Hematopoietic multipotent progenitor cell treated with erythropoietin and hydrocortisone succinate and interleukin-3 and kit ligand, for 8 days (in vitro differentiated cells): ENCODE results near the gene MICB.
A peak's percentile ranks its signal among the peaks of the same experiment; 100 is the strongest.

Experiments used
- DNase-seq: peaks from one replicate; pipeline ENCODE4 v3.0.0-alpha.2; 2015

The MICB gene

DNA sequence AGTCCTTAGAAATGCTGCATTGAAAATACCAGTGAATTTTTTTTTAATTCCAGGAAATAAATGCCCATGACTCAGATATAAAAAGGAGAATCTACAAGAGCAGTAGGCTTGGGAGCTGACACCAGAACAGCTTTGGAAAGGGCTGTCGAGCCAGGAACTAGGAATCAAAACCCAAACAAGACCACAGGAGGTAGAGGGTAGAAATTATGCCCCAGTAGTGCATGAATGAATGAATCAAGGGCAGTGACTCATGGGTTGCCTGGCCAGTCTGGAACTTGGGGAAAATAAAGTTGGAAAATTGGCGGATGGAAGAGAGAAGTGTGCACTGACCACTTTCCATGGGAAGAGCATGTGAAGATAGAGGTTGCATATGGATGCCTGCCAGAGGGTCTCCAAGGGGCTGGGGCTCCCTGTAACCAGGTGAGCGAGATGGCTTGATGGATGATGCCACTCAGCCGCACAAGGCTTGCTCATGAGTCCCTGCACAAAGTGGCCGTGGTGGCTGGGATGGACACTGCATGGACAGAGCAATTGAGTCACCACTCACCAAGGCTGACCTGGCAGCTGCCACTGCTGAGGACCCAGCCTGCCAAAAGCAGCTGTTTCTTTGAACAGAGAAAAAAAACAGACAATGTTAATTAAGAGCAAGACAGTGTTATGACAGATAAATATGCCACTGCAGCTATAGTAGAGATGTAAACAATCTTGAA, 15.7 kb downstream of the MICB start:
- no peak for DNase-seq

DNA sequence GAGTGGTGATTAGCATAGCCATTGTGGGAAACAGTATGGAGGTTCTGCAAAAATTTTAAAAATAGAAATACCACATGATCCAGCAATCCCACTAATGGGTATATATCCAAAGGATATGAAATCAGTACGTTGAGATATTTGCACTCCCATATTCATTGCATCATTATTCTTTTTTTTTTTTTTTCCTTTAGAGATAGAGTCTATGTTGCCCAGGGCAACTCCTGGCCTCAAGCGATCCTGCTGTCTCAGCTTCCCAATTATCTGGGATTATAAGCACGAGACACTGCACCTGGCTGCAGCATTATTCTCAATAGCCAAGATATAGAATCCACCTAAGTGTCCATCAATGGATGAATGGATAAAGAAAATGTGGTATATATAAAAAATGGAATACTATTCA, 23.9 kb downstream of the MICB start:
- DNase-seq, result no peak

DNA sequence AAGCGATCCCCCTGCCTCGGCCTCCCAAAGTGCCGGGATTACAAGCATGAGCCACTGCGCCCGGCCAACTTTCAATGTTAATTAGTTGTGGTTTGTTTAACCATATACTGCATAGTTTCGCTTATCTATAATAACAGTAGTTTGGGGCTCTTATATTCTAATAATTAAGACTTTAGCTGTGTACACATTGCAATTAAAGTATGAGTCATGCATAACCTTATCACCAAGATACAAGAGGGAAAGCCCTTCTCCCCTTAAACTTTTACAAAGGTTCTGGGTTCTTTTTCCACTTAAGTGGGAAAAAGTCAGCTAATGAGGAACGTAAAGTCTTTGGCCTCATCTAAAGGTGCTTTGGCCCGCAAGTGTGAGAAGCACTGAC, 27.6 kb downstream of the MICB start:
- peak; percentile 79 for DNase-seq

DNA sequence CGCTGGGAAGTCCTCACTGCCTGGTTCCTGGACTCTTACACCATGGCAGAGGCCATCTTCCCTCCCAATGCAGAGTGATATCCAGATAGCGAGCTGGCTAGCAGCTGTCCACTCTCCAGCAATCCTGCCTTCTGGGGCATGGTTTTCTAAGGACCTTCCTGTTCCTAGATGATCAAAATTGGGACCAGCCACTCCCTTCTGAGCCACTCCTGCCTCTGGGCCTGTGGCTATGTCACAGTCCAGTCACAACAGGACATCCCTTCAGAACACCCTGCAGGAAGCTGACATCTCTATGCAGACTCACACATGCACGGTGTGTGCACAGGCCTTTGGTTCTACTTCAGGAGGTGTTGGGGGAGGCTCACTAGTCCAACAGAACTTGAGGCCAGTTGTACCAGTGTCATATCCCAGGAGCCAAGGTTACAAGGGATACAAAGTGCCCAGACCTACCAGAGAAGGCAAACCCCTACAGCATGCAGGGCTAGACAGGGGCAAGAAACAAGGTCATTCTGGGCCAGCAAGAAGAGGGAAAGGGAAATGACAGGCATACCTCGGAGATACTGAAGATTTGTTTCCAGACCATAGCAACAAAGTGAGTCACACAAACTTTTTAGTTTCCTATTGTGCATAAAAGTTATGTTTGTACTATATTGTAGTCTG, 28.1 kb downstream of the MICB start:
- no peak for DNase-seq

DNA sequence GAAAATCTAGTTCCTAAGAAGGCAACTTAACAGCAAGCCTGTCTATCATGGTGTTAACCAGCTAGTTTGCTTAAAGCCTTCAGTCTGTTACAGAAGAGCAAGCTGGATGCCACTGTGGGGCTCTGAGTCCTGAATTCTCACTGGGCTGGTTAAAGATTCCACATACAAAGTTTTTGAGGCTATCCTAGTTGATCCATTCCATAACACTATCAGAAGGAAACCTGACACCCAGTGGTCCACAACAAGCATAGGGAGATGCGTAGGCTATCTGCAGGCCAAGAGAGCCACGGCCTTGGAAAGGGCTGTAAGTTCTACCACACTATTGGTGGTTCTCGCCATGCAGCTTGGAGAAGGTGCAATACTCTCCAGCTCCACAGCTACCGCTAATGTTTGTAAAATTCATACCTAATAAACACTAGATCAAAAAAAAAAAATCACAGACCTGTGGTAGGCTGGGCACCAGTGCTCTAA, 30.4 kb downstream of the MICB start:
- DNase-seq, result no peak

DNA sequence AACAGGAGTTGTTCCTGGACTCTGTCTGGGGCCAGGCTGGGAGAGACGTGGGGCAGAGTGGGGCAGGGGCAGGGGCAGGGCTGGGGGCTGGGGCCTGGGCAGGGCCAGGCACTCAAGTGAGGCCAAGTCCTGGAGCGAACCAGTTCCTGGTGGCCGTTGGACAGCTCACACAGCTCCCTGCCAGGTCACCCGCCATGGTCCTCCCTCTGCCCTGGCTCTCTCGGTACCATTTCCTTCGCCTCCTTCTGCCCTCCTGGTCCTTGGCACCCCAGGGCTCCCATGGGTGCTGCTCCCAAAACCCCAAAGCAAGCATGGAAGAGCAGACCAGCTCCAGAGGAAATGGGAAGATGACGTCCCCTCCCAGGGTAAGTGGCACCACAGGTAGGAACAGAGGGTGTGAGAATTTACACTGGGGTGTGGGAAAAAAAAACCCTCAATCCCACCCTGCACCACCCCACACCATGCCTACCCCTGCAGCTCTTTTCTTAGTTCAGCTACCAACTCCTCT, 30.9 kb downstream of the MICB start, which contains the start of gene MCCD1:
TSS of gene MCCD1 (plus strand) at position 142 of the 508 bp plus-strand sequence. CDS start at position 195, 53 bp downstream.
- no peak for DNase-seq

DNA sequence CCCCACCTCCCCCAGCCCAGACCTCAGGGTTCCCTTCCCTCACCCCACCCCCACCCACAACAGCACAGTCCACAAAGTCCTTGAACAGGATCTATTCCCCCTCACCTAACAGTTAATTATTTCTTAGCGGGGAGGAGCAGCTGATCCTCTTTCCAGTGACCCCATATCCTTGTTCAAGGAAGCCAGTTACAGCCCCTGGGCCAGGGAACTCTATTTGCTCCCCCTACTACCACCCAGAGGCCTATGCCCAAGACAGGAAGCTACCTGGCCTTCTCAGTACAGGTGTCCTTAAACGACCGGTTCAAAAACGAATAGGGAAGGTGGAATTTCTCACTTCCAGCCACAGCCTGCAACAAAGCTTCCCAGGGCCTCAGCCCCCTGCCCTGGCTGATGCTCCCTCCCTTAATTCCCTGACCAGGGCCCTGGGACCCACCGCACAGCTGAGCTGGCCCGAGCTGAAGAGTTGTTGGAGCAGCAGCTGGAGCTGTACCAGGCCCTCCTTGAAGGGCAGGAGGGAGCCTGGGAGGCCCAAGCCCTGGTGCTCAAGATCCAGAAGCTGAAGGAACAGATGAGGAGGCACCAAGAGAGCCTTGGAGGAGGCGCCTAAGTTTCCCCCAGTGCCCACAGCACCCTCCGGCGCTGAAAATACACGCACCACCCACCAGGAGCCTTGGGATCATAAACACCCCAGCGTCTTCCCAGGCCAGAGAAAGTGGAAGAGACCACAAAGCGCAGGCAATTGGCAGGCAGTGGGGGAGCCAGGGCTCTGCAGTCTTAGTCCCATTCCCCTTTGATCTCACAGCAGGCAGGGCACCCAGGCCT, 31.6 kb downstream of the MICB start:
- DNase-seq, result no peak

DNA sequence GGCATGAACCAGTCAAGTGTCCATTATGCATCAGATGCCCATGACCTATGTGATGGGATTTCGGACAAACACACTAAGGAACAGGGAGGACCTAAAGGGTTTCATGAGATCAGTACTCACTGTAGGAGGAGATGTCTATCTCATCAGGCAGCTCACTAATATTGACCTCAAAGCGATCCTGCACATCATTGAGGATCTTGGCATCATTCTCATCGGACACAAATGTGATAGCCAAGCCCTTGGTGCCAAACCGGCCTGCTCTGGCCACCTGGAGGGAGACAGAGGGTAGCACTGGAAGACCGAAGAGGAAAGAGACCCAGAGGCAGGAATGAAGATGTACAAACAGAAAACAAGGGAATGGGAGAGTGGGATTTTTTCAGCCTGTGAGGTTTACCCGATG, 32.7 kb downstream of the MICB start:
- DNase-seq, result no peak

DNA sequence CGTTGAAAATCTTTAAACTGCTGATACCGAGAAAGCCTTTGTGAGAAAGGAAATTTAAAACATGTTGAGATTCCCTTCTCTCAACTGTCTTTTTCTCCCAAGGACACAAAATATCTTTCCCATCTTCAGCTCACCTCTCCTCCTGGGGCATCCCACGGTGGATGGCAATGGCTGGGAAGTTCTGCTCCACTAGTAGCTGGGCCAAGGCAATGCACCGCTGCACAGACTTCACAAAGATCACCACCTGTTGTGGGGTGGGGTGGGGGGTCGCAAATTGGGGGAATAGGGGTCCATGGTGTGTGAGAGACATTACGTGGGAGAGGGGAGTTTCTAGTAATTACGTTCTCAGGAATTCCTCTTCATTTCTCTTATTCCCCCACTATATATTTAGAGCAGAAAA, 33.2 kb downstream of the MICB start:
- no peak for DNase-seq

DNA sequence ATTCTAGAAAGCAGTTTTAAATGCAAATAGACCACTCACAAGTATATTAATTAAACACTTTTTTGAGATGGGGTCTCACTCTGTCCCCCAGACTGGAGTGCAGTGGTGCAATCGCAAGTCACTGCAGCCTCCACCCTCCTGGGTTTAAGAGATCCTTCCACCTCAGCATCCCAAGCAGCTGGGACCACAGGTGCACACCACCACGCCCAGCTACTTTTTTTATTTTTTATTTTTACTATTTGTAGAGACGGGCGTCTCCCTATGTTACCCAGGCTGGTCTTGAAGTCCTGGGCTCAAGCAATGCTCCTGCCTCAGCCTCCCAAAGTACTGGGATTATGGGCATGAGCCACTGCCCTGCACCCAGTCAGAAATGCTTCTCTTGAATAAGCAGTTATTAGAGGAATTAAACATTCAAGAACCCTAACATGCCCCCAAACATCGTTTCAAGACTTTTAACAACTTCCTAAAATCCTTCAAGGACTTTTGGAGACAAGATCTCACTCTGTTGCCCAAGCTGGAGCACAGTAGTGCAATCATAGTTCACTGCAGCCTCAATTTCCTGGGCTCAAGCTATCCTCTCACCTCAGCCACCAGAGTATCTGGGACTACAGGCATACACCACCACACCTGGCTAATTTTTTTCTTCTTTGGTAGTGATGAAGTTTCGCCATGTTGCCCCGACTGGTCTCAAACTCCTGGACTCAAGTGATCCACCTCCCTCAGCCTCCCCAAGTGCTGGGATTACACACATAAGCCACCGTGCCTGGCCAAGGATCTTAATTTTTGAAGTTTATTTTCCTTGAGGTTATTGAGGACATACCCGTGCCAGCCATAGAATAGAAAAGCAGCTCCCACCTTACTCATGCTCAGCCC, 34.1 kb downstream of the MICB start:
- DNase-seq, result no peak

DNA sequence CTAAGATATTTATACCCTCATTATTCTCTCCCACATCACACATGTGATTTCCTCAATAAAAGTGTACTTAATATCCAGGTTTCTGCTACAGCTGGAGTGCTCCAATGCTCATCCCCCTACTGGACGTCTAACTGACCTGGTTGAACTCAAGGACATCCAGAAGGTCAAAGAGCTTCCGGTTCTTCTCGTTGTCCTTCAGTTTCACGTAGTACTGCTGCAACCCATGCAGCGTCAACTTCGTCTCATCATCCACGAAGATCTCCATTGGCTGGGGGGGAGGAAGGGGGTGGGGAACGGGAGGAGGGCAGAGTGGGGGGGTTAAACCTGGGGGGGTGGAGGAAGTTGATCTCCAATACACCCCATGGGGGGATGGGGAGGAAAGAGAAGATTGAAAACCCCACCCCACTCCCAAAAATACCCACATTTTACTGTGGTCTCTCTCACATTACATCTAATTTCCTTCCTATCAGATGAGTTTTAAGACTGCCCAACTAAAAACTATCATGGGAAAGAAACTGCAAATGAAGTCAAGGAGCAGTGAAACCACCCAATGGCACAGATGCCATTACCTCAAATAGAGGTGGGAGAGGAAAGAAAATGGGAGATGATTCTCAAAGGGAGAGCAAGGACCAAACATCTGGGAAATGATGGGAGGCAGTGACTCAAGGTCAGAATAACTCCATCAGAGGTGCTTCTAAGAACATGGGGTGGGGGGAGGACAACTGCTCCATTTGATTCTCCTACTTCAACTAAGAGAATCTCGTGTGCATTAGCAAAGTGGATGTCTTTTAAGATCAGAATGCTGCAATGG, 34.9 kb downstream of the MICB start:
- no peak for DNase-seq

DNA sequence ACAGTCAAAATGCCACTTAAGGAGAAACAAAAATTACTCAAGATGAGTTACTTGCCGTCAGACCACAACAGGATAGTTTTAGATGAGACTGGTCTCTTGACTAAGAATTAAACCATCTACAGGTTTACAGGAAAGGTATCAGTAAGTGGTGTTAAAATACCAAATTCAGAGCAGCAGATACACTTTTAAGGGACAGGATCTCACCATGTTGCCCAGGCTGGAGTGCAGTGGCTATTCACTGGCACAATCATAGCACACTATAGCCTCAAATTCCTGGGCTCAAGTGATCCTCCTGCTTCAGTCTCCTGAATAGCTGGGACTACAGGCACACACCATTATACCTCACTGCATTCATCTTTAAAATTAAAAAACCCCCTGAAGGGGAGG, 35.5 kb downstream of the MICB start:
- DNase-seq, result no peak

DNA sequence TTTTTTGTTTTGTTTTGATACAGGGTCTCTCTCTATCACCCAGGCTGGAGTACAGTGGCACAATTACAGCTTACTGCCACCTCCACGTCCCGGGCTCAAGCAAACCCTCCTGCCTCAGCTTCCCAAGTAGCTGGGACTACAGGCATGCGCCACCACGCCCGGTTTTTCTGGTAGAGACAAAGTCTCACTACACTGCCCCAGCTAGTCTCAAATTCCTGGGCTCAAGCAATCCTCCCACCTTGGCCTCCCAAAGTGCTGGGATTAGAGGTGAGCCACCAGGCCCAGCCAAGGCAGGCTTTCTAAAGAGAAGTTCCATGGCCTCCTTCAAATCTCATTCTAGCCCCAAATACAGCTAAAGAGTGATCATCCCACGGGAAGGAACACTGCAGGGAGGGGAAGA, 36.1 kb downstream of the MICB start:
- DNase-seq, result no peak

DNA sequence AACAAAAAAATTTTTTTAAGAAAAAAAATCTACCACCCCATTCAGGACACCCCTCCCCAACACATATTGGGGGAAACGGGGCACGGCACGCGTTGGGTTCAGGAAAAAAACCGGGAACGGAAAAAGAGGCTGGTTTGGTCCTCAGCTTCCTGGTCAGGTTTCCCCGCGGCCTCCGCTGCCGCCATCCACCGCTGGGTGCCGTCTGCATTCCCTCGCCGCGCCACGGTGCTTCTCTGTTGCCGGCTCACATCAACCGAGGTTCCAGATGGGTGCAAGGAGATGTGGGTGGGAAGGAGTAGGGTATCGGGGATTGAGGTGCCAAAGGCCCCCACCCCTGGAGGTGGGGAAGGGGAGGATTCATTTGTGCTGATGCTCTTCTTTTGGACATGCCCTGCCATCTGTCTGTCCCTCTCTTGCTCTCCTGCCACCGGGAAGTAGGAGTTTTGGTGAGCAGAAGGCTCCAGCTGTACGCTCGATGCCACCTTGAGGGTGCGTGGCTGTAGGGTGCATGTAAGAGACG, 36.6 kb downstream of the MICB start:
- DNase-seq, result no peak

DNA sequence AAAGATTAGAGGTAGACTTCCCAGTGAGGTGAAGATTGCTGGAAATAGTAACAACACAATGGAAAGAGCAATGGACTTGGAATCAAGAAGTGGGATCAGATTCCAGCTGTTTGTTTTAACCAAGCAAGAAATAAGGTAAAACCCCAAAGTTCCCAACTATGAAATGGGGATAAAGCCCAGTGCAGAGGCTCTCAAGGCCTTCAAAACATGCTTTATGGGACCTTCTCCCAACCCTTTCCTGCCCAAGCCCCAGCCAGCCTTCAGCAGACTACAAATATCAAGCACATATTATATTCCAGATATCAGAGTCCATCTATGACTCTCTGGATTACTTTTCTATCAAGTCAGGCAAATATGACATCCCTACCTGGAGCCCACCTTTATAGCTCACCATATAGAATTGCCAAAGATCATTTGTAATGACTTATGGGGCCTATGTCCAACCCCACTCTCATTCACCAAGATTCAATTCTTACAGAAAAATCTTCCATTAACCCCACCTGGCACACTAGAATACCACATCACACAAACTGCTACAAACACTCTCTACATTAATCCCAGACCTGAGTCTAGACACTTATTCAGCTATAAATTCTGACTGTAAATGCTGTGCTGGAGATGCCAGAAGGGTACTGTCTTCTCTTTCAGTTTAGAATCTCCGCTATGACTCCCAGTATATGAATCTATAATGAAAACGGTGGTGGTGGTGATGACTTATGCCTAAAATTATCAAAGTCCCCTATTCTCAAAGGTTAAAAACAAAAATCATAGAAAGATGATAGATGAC, 37.8 kb downstream of the MICB start:
- DNase-seq, result no peak

DNA sequence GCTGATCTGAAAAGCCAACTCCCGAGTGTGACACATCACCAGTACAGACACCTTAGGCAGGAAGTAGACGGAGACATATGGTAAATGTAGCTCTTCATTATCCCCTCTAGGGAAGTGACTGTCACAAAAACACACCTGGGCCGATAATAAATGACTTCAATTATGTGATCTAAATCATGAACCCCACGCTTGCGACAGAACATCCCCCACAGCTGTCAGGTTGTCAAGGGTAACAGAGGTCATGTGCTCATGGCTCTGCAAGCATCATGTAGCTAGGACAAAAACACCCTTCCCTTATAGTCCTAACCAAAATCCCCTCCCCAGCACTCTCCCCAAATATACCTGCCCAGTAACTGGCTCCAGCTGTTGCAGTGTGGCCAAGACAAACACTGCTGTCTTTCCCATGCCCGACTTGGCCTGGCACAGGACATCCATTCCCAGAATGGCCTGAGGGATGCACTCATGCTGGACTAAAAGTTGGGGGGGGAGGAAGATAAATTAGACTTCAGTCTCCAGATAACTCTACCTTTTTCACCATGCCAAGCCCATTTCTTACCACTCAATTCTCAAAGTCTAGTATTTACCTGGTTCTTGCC, 41.0 kb downstream of the MICB start:
- no peak for DNase-seq

DNA sequence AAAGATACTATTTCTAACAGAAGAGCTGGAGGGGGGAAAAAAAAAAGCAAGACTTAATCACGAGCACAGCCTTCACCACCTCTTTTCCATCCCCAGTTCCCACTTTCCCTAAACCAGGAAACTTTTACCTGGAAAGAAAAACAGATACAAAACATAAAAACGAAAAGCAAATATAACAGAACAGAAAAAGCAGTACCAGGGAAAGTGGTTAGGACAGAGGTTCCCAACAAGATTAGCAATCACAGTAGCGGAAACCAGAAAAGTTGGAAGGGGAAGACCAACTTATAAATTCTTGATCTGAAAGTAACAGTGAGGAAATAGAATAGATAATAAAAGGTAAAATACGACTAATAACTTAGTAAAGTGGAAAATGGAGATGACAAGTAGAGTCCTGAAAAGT, 42.7 kb downstream of the MICB start:
- DNase-seq, result no peak

DNA sequence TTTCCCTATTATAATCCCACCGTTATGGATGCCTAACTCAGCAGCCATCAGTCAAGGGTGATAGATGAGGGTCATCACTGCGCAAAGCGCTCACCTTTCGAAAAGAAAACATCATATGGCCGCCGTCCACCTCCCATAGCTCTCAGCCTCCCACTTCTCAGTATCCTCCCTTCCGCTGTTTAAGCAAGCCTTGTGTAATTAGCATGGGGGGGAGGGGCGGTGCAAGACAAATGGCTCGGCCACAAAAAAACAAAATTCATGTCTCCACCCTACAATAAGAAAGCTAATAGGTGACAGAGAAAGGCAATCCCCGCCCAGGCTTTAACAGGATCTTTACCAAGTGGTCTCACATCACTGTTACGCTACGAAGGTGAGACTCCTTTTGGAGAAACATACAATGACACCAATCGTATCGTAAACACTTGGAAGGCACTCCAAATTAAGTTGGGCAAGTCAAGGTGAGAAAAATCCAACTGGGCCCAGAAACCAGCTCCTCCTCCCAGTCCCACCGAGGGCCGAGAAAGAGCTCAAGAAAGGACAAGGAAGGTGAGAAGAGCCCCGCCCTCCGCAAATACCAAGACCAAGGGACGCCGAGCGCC, 43.2 kb downstream of the MICB start:
- peak; percentile 72 for DNase-seq

DNA sequence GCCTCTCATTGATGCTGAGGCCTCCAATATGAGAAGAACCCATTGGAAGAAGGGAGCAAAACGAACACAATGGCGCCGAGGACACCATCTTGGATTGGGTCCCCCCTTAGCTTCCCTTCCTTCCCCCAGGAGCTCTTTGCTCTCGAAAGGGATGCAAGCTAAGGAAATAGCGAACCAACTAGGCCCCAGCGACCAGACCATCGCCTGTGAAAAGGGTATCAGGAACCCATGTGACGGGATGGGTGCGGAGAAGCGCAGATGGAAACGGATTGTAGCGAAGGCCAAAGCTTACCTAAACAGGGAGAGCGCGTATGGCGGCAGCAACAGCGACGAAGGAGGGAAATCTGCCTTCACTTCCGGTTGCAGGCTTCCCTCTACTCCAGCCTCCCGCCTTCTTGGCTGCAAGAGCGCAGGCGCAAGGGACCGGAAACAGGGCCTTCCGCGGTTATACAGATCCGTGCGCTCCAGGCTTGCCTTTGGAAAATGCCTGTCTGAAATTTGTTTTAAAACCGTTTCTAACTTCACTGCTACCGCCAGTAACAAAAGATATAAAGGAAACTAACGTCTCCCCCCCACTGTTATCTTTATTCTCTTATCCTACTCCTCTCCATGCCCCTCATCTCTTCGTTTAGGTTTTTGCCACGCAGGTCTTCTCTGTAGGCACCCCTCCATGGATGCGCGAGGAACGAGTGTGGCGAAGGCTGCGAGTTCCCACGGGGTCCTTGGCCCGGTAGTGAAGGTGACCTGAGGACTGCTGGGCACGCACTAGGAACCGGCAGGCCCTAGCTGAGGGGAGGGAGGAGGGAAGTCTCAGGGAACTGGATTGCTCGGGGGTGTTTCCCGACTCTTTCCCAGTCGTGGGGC, 43.9 kb downstream of the MICB start, which contains the start of gene DDX39B:
TSS of gene DDX39B (minus strand) at position 346 of the 864 bp plus-strand sequence. CDS start 1,471 bp downstream, outside the sequence.
- peak; percentile 99 for DNase-seq
